ENCODE data around the gene RIN3. TPM values are rescaled to one million over a fixed set of nuclear protein-coding genes. Genes with fewer than 3 reads are reported as not detected.

RIN3 gene
- total and polyA plus RNA-seq, 3 donors from 2014 or later: 25.9 to 56.2 (median 49.8) TPM

DNA sequence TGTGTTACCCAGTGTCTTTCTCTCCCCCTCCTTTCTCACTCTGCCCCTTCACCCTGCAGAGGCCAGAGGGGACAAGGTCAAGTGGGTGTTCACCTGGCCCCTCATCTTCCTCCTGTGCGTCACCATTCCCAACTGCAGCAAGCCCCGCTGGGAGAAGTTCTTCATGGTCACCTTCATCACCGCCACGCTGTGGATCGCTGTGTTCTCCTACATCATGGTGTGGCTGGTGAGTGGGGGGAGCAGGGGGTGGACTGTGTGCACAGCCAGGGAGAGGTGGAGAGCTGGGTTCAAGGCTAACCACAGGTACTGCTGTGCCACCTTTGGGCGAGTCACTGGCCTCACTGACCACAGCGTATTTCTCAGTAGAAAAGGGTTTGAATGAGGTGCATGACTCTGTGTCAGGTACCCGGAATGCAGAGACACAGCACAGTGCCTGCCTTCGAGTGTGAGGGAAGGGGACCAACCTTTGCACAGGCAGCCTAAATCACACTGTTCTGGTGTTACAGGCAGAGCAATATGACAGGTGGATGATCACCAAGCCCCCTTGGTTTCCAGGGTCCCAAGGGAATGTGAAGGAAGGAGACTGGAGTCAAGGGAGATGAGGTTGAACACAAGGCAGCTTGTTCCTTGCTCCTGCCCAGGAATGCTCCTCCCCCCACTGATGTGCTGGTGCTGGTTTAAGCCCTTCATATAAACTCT, 30.8 kb upstream of the RIN3 start:
- peak; percentile 4 for DNase-seq
- WGBS, 2 donors: 93 to 97% methylated on average over 8 to 9 of the region's 9 CpGs
- H3K36me3 ChIP-seq (ENCODE audit: low read depth, missing control alignments): no peaks in the 10 kb centered on the region
- TF ChIP-seq POLR2A (IDR thresholded peaks at IDR 0.05): no peak
- TF ChIP-seq, protein P1, sequence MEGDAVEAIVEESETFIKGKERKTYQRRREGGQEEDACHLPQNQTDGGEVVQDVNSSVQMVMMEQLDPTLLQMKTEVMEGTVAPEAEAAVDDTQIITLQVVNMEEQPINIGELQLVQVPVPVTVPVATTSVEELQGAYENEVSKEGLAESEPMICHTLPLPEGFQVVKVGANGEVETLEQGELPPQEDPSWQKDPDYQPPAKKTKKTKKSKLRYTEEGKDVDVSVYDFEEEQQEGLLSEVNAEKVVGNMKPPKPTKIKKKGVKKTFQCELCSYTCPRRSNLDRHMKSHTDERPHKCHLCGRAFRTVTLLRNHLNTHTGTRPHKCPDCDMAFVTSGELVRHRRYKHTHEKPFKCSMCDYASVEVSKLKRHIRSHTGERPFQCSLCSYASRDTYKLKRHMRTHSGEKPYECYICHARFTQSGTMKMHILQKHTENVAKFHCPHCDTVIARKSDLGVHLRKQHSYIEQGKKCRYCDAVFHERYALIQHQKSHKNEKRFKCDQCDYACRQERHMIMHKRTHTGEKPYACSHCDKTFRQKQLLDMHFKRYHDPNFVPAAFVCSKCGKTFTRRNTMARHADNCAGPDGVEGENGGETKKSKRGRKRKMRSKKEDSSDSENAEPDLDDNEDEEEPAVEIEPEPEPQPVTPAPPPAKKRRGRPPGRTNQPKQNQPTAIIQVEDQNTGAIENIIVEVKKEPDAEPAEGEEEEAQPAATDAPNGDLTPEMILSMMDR (IDR thresholded peaks at IDR 0.05): no peak
- intact Hi-C loops (cut with DNase I; ENCODE audit: low total_unique reads): no loop called here
- H3K9me3 ChIP-seq: no peaks in the 10 kb centered on the region
- no peaks in the 10 kb centered on the region for H3K27me3 ChIP-seq
- H3K4me1 ChIP-seq: peaks cover 11% of the 10 kb centered on the region
- H3K27ac ChIP-seq: no peak overlapping the region
- H3K4me3 ChIP-seq: no peak overlapping the region

DNA sequence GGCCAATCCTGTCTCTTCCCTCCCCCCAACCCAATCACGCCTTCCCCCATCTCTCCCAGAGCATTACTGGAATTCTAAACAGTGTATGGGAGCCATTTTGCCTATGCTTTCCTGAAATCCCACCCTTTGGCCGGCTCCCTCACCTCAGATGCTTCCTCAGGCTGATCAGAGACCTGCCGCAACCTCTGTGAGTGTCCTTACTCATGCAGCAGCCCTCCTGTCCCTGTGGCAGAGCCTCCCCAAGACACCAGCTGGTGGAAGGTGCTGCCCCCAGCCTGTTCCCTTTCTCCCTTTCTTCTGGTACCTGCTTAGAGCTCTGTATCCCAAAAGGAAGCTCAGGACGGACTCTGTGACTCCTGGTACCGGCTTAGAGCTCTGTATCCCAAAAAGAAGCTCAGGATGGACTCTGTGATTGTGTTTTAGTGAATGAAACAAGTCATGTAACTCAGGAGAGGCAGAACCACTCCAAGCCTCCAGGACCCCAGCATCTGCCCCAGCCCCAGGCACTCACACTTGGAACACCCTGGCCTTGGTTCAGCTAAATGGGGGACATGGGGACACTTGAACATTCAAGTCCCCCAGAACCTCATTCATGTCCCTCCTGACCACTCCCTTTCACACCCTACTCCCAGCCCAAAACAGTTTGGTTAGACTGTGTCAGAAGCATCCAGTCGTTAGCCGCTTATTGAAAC, 29.3 kb upstream of the RIN3 start:
- Histone ChIP-seq H3K4me3 (no peak overlapping the region), H3K27ac (no peak overlapping the region), H3K4me1 (peaks cover 11% of the 10 kb centered on the region), H3K36me3 (ENCODE audit: low read depth, missing control alignments) (no peaks in the 10 kb centered on the region), H3K9me3 (no peaks in the 10 kb centered on the region), H3K27me3 (no peaks in the 10 kb centered on the region)
- DNase-seq: no peak
- intact Hi-C loops (cut with DNase I; ENCODE audit: low total_unique reads): no loop called here
- 90 to 95% methylated on average over 5 to 7 of the region's 7 CpGs for WGBS, 2 donors
- no peak for TF ChIP-seq POLR2A (IDR thresholded peaks at IDR 0.05)
- TF ChIP-seq, protein P1 (IDR thresholded peaks at IDR 0.05): no peak

DNA sequence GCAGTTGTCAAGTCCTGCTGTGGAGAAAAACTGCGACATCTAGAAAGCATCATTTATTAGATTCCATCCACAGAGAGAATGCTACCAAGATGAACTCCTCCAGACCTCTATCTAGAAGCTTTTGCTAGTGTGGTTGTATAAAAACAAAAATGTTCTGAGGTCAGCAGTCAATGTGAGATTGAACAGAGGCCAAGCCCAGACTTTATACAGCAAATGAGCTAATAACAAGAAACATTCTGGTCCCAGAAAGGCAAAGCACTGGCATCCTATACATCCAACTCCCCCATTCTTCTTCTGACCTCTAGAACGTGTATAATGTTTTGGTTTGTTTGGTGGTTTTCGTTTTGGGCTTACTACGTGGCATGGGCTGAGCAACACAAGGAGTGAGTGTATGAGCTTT, 26.7 kb upstream of the RIN3 start:
- Histone ChIP-seq H3K4me1 (peaks cover 1% of the 10 kb centered on the region), H3K36me3 (ENCODE audit: low read depth, missing control alignments) (no peaks in the 10 kb centered on the region), H3K4me3 (no peak overlapping the region), H3K27ac (no peak overlapping the region), H3K9me3 (no peaks in the 10 kb centered on the region), H3K27me3 (no peaks in the 10 kb centered on the region)
- intact Hi-C loops (cut with DNase I; ENCODE audit: low total_unique reads): no loop called here
- TF ChIP-seq POLR2A (IDR thresholded peaks at IDR 0.05): no peak
- TF ChIP-seq, protein P1 (IDR thresholded peaks at IDR 0.05): no peak
- no peak for DNase-seq
- 68 to 85% methylated on average over 4 of the region's 4 CpGs for WGBS, 2 donors

DNA sequence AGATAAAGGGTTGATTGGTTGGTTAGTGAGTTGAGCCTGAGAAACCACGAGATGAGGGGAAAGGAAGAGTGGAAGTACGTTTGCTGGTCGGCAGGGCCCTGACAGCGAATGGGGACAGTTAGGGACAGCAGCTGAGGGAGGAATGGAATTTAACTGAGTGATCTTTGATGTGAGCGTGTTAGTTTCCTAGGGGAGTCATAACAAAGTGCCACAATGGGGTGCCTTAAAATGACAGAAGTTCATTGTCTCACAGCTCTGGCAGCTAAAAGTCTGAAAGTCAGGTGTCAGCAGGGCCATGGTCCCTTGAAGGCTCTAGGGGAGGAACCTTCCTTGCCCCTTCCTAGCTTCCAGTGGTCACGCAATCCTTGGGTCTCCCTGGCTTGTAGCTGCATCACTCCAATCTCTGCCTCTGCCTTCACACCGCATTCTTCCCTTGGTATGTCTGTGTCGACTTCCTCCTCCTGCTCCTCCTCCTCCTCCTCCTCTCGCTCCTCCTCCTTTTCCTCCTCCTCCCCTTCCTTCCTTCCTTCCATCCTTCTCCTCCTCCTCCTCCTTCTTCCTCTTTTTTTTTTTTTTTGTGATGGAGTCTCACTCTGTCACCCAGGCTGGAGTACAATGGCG, 26.0 kb upstream of the RIN3 start:
- no peak for TF ChIP-seq POLR2A (IDR thresholded peaks at IDR 0.05)
- TF ChIP-seq, protein P1 (IDR thresholded peaks at IDR 0.05): no peak

More for the DNA sequence above, 26.0 kb upstream of the RIN3 start:
- no peak overlapping the region for H3K27ac ChIP-seq
- H3K4me1 ChIP-seq: no peaks in the 10 kb centered on the region
- H3K9me3 ChIP-seq: no peaks in the 10 kb centered on the region
- no peaks in the 10 kb centered on the region for H3K36me3 ChIP-seq (ENCODE audit: low read depth, missing control alignments)
- intact Hi-C loops (cut with DNase I; ENCODE audit: low total_unique reads): no loop called here
- 80 to 87% methylated on average over 10 of the region's 10 CpGs for WGBS, 2 donors
- H3K27me3 ChIP-seq: no peaks in the 10 kb centered on the region
- DNase-seq: peak; percentile 7
- H3K4me3 ChIP-seq: no peak overlapping the region

Measured in testis (tissue), 3 donors.